Neural cell (in vitro differentiated cells): ENCODE results near the gene TSPAN9. TPM values are rescaled to one million over a fixed set of nuclear protein-coding genes. Genes with fewer than 3 reads are reported as not detected.

ENCODE experiments used
- H2AFZ ChIP-seq: fragments of 200-600, 300-800 bp; sonication (generic), shearing (Covaris generic); 2 replicates; pipeline ENCODE4 v1.6.0; 2014; ENCODE audit warnings: low read depth, mild to moderate bottlenecking, antibody characterized with exemption, low read length, moderate library complexity
- H3F3A ChIP-seq: fragments of 200-600 bp; shearing (Covaris generic); 2 replicates; pipeline ENCODE4 v1.6.1; 2016; ENCODE audit warnings: mild to moderate bottlenecking, moderate library complexity, mixed read lengths, antibody characterized with exemption, low read length; ENCODE audit not compliant: insufficient read depth, poor library complexity, severe bottlenecking
- H3K27ac ChIP-seq: fragments of 200-600, 300-800 bp; sonication (generic), shearing (Covaris generic); 2 replicates; pipeline ENCODE4 v1.5.1; 2014; ENCODE audit warnings: mild to moderate bottlenecking, low read length, moderate library complexity
- H3K27me3 ChIP-seq: fragments of 300-800, 200-600 bp; sonication (generic), shearing (Covaris generic); 2 replicates; pipeline ENCODE4 v1.6.0; 2014; ENCODE audit warnings: mild to moderate bottlenecking, low read depth, low read length, moderate library complexity; ENCODE audit not compliant: insufficient read depth
- H3K36me3 ChIP-seq: fragments of 300-800, 200-600 bp; sonication (generic), shearing (Covaris generic); 2 replicates; pipeline ENCODE4 v1.5.1; 2014; ENCODE audit warnings: mild to moderate bottlenecking, antibody characterized with exemption, low read length, moderate library complexity; ENCODE audit not compliant: insufficient read depth
- H3K4me2 ChIP-seq: fragments of 300-800, 200-600 bp; sonication (generic), shearing (Covaris generic); 2 replicates; pipeline ENCODE4 v1.6.0; 2014; ENCODE audit warnings: mild to moderate bottlenecking, low read length
- H3K4me3 ChIP-seq: fragments of 300-800, 200-600 bp; sonication (generic), shearing (Covaris generic); 2 replicates; pipeline ENCODE4 v1.5.1; 2014; ENCODE audit warnings: mild to moderate bottlenecking, low read length, moderate library complexity
- H3K79me2 ChIP-seq: fragments of 200-600 bp; shearing (Covaris generic); replicated peaks from 2 replicates; pipeline ENCODE4 v1.6.0; 2014; ENCODE audit warnings: mild to moderate bottlenecking, low read length, moderate library complexity; ENCODE audit not compliant: insufficient read depth
- H3K9ac ChIP-seq: fragments of 300-800, 200-600 bp; sonication (generic), shearing (Covaris generic); 2 replicates; pipeline ENCODE4 v1.6.1; 2016; ENCODE audit warnings: mild to moderate bottlenecking, low read length, mixed read lengths
- H3K9me2 ChIP-seq: fragments of 200-600 bp; shearing (Covaris generic); 2 replicates; pipeline ENCODE4 v1.6.1; 2016; ENCODE audit warnings: mild to moderate bottlenecking, low read length, mixed read lengths; ENCODE audit not compliant: insufficient read depth
- H3K9me3 ChIP-seq: fragments of 200-600, 300-800 bp; sonication (generic), shearing (Covaris generic); 2 replicates; pipeline ENCODE4 v1.6.1; 2016; ENCODE audit warnings: mild to moderate bottlenecking, mixed run types, low read length, moderate library complexity, mixed read lengths
- H4K20me1 ChIP-seq: fragments of 200-600 bp; shearing (Covaris generic); 2 replicates; pipeline ENCODE4 v1.6.1; 2016; ENCODE audit warnings: mild to moderate bottlenecking, mixed run types; ENCODE audit not compliant: insufficient read depth
- EP300 ChIP-seq: fragments of 450-650 bp; conservative IDR thresholded peaks from 2 replicates; pipeline ENCODE4 v1.6.1; 2014; ENCODE audit warnings: antibody characterized with exemption, mild to moderate bottlenecking, moderate library complexity; ENCODE audit not compliant: poor library complexity, severe bottlenecking
- EZH2 ChIP-seq: fragments of 200-600, 300-800 bp; shearing (Covaris generic), sonication (generic); IDR thresholded peaks from 2 replicates; pipeline ENCODE4 v1.6.1; 2014; ENCODE audit warnings: antibody characterized with exemption, low read length, borderline replicate concordance, mild to moderate bottlenecking; ENCODE audit not compliant: insufficient read depth, poor library complexity, severe bottlenecking
- MXI1 ChIP-seq: fragments of 450-650 bp; conservative IDR thresholded peaks from 2 replicates; pipeline ENCODE4 v1.6.1; 2014; ENCODE audit warnings: antibody characterized with exemption, mild to moderate bottlenecking; ENCODE audit not compliant: poor library complexity, severe bottlenecking
- POLR2AphosphoS5 ChIP-seq: IDR thresholded peaks from 2 replicates; pipeline ENCODE4 v1.6.1; 2012
- RAD21 ChIP-seq: fragments of 450-650 bp; conservative IDR thresholded peaks from 2 replicates; pipeline ENCODE4 v1.6.1; 2014; ENCODE audit warnings: antibody characterized with exemption, mild to moderate bottlenecking, moderate library complexity
- SMC3 ChIP-seq: fragments of 450-650 bp; conservative IDR thresholded peaks from 2 replicates; pipeline ENCODE4 v1.6.1; 2014; ENCODE audit warnings: antibody characterized with exemption, mild to moderate bottlenecking, moderate library complexity; ENCODE audit not compliant: poor library complexity
- TAF1 ChIP-seq: IDR thresholded peaks from 2 replicates; pipeline ENCODE4 v1.6.1; 2012; ENCODE audit warnings: low read depth
- polyA plus RNA-seq: library from polyadenylated mRNA; depleted of rRNA; stranded (reverse); fragments of >200 nt; gene quantifications from 2 replicates; pipeline ENCODE4 v1.2.3, GENCODE V29; 2014
- TF ChIP-seq, protein P1 (sequence below): IDR thresholded peaks from 2 replicates; pipeline ENCODE4 v1.6.1; 2012; ENCODE audit warnings: borderline replicate concordance
- TF ChIP-seq, protein P2 (sequence below): fragments of 450-650 bp; IDR thresholded peaks from 2 replicates; pipeline ENCODE4 v1.5.1; 2014; ENCODE audit warnings: antibody characterized with exemption, mild to moderate bottlenecking, moderate library complexity; ENCODE audit not compliant: poor library complexity, severe bottlenecking

Gene TSPAN9
- polyA plus RNA-seq, 1 donor from 2014 or later, result 11.9 TPM

DNA sequence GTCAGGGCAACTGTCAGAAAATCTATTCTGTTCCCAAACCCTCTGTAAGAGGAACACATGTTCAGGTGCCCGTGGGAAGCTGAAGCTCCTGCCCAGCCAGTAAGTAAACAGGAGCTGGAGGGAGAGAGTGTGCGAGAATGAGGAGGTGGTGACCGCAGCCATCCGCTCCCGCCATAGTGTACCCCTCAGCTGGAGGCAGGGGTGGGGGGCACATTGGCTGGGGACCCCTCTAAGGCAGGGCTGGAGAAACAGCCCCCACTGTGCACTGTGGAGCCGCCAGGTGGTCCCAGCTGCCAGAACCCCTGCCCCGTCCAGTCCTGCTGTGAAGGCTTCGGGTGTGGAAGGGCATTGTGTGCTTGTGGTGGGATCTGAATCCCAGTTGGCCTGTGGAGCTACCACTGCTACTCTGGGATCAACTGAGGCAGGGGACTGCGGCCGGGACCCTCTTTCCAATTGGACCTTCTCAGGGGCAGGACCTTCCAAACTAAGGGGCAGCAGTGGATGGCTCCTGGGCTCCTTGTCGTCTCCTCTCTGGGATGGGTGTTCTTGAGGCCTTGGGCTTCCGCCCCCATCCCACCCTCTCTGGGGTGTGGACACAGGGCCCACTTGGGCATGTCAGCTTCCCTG lies 59.6 kb downstream of the TSPAN9 start:
- no peak overlapping the region for H2AFZ ChIP-seq
- no peaks in the 10 kb centered on the region for H3F3A ChIP-seq
- no peaks in the 10 kb centered on the region for H3K9me2 ChIP-seq
- TF ChIP-seq, protein P1, sequence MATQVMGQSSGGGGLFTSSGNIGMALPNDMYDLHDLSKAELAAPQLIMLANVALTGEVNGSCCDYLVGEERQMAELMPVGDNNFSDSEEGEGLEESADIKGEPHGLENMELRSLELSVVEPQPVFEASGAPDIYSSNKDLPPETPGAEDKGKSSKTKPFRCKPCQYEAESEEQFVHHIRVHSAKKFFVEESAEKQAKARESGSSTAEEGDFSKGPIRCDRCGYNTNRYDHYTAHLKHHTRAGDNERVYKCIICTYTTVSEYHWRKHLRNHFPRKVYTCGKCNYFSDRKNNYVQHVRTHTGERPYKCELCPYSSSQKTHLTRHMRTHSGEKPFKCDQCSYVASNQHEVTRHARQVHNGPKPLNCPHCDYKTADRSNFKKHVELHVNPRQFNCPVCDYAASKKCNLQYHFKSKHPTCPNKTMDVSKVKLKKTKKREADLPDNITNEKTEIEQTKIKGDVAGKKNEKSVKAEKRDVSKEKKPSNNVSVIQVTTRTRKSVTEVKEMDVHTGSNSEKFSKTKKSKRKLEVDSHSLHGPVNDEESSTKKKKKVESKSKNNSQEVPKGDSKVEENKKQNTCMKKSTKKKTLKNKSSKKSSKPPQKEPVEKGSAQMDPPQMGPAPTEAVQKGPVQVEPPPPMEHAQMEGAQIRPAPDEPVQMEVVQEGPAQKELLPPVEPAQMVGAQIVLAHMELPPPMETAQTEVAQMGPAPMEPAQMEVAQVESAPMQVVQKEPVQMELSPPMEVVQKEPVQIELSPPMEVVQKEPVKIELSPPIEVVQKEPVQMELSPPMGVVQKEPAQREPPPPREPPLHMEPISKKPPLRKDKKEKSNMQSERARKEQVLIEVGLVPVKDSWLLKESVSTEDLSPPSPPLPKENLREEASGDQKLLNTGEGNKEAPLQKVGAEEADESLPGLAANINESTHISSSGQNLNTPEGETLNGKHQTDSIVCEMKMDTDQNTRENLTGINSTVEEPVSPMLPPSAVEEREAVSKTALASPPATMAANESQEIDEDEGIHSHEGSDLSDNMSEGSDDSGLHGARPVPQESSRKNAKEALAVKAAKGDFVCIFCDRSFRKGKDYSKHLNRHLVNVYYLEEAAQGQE, result no peak
- TF ChIP-seq, protein P2, sequence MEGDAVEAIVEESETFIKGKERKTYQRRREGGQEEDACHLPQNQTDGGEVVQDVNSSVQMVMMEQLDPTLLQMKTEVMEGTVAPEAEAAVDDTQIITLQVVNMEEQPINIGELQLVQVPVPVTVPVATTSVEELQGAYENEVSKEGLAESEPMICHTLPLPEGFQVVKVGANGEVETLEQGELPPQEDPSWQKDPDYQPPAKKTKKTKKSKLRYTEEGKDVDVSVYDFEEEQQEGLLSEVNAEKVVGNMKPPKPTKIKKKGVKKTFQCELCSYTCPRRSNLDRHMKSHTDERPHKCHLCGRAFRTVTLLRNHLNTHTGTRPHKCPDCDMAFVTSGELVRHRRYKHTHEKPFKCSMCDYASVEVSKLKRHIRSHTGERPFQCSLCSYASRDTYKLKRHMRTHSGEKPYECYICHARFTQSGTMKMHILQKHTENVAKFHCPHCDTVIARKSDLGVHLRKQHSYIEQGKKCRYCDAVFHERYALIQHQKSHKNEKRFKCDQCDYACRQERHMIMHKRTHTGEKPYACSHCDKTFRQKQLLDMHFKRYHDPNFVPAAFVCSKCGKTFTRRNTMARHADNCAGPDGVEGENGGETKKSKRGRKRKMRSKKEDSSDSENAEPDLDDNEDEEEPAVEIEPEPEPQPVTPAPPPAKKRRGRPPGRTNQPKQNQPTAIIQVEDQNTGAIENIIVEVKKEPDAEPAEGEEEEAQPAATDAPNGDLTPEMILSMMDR, result no peak
- TF ChIP-seq TAF1, result no peak
- TF ChIP-seq EZH2, result no peak
- TF ChIP-seq EP300, result no peak
- no peak for TF ChIP-seq MXI1
- TF ChIP-seq SMC3, result no peak
- no peak for TF ChIP-seq RAD21
- TF ChIP-seq POLR2AphosphoS5, result no peak
- no peak overlapping the region for H3K27ac ChIP-seq
- no peak overlapping the region for H3K9ac ChIP-seq
- H3K4me3 ChIP-seq, result no peak overlapping the region
- H4K20me1 ChIP-seq, result no peaks in the 10 kb centered on the region
- H3K4me2 ChIP-seq, result no peak overlapping the region
- no peaks in the 10 kb centered on the region for H3K9me3 ChIP-seq
- no peaks in the 10 kb centered on the region for H3K27me3 ChIP-seq
- no peaks in the 10 kb centered on the region for H3K79me2 ChIP-seq
- no peaks in the 10 kb centered on the region for H3K36me3 ChIP-seq

DNA sequence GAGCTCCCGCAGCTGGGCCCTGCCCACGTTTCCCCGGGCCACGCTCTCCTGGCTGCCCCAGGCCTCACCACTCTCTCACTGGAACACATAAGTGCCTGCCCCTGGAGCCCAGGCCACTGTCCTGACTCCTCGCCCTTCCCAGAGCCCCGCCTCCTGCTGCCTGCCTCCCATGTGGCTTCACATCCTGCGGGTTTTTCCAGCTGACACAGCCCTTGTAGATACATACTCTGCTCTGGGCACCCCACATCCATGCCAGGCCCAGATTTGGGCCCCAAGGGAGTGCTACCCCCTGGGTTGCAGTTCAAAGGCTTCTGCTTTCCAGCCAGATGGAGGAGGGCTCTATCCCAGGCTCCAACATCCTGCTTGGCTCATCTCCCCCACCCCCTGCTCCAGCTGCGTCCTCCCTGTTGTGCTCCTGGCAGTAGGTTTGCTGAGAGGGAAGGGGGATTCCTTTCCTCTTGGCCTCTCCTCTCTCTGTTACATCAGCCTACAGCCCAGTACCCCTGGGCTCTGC lies 60.1 kb downstream of the TSPAN9 start:
- no peak overlapping the region for H3K4me2 ChIP-seq
- no peak overlapping the region for H3K4me3 ChIP-seq
- no peaks in the 10 kb centered on the region for H3K9me2 ChIP-seq
- no peak overlapping the region for H3K9ac ChIP-seq
- TF ChIP-seq EP300, result no peak
- TF ChIP-seq MXI1, result no peak
- no peaks in the 10 kb centered on the region for H3K9me3 ChIP-seq
- H3K27ac ChIP-seq, result no peak overlapping the region
- H3K36me3 ChIP-seq, result no peaks in the 10 kb centered on the region
- H2AFZ ChIP-seq, result no peak overlapping the region
- no peaks in the 10 kb centered on the region for H4K20me1 ChIP-seq
- no peaks in the 10 kb centered on the region for H3K27me3 ChIP-seq
- no peaks in the 10 kb centered on the region for H3F3A ChIP-seq
- no peaks in the 10 kb centered on the region for H3K79me2 ChIP-seq
